HepG2 (cell line): ENCODE data around the gene AIDA. TPM values are rescaled to one million over a fixed set of nuclear protein-coding genes. Genes with fewer than 3 reads are reported as not detected.

ENCODE experiments used
- ATF1 ChIP-seq: IDR thresholded peaks from 2 replicates; pipeline ENCODE4 v1.6.1; 2016; ENCODE audit warnings: mild to moderate bottlenecking, control low read depth
- CBFB ChIP-seq: sonication (generic); formaldehyde crosslinking; IDR thresholded peaks from 2 replicates; pipeline ENCODE4 v1.4.0; 2020; ENCODE audit warnings: missing genetic modification reagents
- ETV5 ChIP-seq: IDR thresholded peaks from 2 replicates; pipeline ENCODE4 v1.6.1; 2018; ENCODE audit warnings: missing biosample characterization, missing genetic modification reagents, inconsistent platforms, borderline replicate concordance
- HNRNPLL ChIP-seq: fragments of 200-400 bp; formaldehyde crosslinking; IDR thresholded peaks from 2 replicates; pipeline ENCODE4 v1.6.1; 2017; ENCODE audit warnings: mild to moderate bottlenecking, low read depth, low read length; ENCODE audit not compliant: poor library complexity, severe bottlenecking
- KMT2A ChIP-seq: sonication (generic); formaldehyde crosslinking; IDR thresholded peaks from 2 replicates; pipeline ENCODE4 v1.4.0; 2020; ENCODE audit warnings: missing genetic modification reagents
- KMT2B ChIP-seq: IDR thresholded peaks from 2 replicates; pipeline ENCODE4 v1.6.1; 2016; ENCODE audit warnings: missing genetic modification reagents, missing compliant biosample characterization
- MEIS1 ChIP-seq: sonication (generic); formaldehyde crosslinking; IDR thresholded peaks from 2 replicates; pipeline ENCODE4 v1.9.0; 2021; ENCODE audit warnings: mild to moderate bottlenecking, missing genetic modification reagents, moderate library complexity, borderline replicate concordance
- PHF8 ChIP-seq: sonication (generic); formaldehyde crosslinking; IDR thresholded peaks from 2 replicates; pipeline ENCODE4 v1.5.0; 2020; ENCODE audit warnings: missing genetic modification reagents
- RFXAP ChIP-seq: sonication (generic); formaldehyde crosslinking; IDR thresholded peaks from 2 replicates; pipeline ENCODE4 v1.4.0; 2020; ENCODE audit warnings: missing genetic modification reagents, borderline replicate concordance
- SOX6 ChIP-seq, 2 experiments: fragments of 450-650 bp in 1 of 2; sonication (generic) in 1 of 2; formaldehyde crosslinking in 1 of 2; IDR thresholded peaks; 2 replicates each; pipeline versions ENCODE4 v1.4.0 to v1.6.1; 2017 to 2020; ENCODE audit warnings: antibody characterized with exemption in 1 of 2, mild to moderate bottlenecking in 1 of 2, missing genetic modification reagents in 1 of 2
- SP5 ChIP-seq: IDR thresholded peaks from 2 replicates; pipeline ENCODE4 v1.6.1; 2016; ENCODE audit warnings: low read depth, borderline replicate concordance
- SRSF1 ChIP-seq: fragments of 200-400 bp; formaldehyde crosslinking; optimal IDR thresholded peaks from 2 replicates; pipeline ENCODE3; 2017; ENCODE audit warnings: mild to moderate bottlenecking, low read depth, low read length, moderate library complexity
- ZC3H13 ChIP-seq: sonication (generic); formaldehyde crosslinking; IDR thresholded peaks from 2 replicates; pipeline ENCODE4 v1.8.1; 2023; ENCODE audit warnings: mild to moderate bottlenecking, missing genetic modification reagents, moderate library complexity
- polyA plus RNA-seq, 8 experiments: library from polyadenylated mRNA; depleted of rRNA in 3 of 8; stranded (reverse) in 7 of 8; unstranded in 1 of 8; fragments of >200 nt; fragmentation: Illumina TruSeq in 4 of 8; extraction: Trizol in 4 of 8; gene quantifications; 2 replicates each; pipeline versions ENCODE4 v1.2.1 to v1.2.3, GENCODE V29; 2011 to 2016; ENCODE audit warnings: low read depth in 4 of 8, missing spikeins in 1 of 8, mixed read lengths in 1 of 8; ENCODE audit not compliant: insufficient read depth in 1 of 8
- total RNA-seq, 5 experiments: library from RNA; depleted of rRNA; stranded (reverse); fragments of >200 nt; fragmentation: Illumina TruSeq; extraction: Trizol; gene quantifications; 2 replicates each; pipeline ENCODE4 v1.2.3, GENCODE V29; 2016; ENCODE audit warnings: low read depth in 1 of 5
- TF ChIP-seq, protein P1 (sequence below): IDR thresholded peaks from 2 replicates; pipeline ENCODE4 v1.6.1; 2016; ENCODE audit warnings: low read depth, control low read depth
- TF ChIP-seq, protein P2 (sequence below), 2 experiments: sonication (generic) in 1 of 2; formaldehyde crosslinking in 1 of 2; IDR thresholded peaks; 2 replicates each; pipeline versions ENCODE4 v1.4.0 to v1.6.1; 2018 to 2020; ENCODE audit warnings: missing genetic modification reagents in 2 of 2, borderline replicate concordance in 1 of 2, low read depth in 1 of 2, mild to moderate bottlenecking in 1 of 2, missing biosample characterization in 1 of 2
- TF ChIP-seq, protein P3 (sequence below): sonication (generic); formaldehyde crosslinking; IDR thresholded peaks from 2 replicates; pipeline ENCODE4 v1.8.1; 2023; ENCODE audit warnings: mild to moderate bottlenecking, moderate library complexity, missing genetic modification reagents
- TF ChIP-seq, protein P4 (sequence below): sonication (generic); formaldehyde crosslinking; conservative IDR thresholded peaks from 2 replicates; pipeline ENCODE4 v1.4.0; 2020; ENCODE audit warnings: missing genetic modification reagents
- TF ChIP-seq, protein P5 (sequence below): sonication (generic); IDR thresholded peaks from 2 replicates; pipeline ENCODE4 v1.6.1; 2016; ENCODE audit warnings: low read depth, borderline replicate concordance
- TF ChIP-seq, protein P6 (sequence below): sonication (generic); formaldehyde crosslinking; IDR thresholded peaks from 2 replicates; pipeline ENCODE4 v1.5.1; 2020; ENCODE audit warnings: mild to moderate bottlenecking, missing genetic modification reagents, moderate library complexity

The AIDA gene
- total and polyA plus RNA-seq, 2 of the 13 experiments (the other 11 are each of a cell fraction or from before 2014, with no cell fraction given), result 17.5 to 35.4 TPM

DNA sequence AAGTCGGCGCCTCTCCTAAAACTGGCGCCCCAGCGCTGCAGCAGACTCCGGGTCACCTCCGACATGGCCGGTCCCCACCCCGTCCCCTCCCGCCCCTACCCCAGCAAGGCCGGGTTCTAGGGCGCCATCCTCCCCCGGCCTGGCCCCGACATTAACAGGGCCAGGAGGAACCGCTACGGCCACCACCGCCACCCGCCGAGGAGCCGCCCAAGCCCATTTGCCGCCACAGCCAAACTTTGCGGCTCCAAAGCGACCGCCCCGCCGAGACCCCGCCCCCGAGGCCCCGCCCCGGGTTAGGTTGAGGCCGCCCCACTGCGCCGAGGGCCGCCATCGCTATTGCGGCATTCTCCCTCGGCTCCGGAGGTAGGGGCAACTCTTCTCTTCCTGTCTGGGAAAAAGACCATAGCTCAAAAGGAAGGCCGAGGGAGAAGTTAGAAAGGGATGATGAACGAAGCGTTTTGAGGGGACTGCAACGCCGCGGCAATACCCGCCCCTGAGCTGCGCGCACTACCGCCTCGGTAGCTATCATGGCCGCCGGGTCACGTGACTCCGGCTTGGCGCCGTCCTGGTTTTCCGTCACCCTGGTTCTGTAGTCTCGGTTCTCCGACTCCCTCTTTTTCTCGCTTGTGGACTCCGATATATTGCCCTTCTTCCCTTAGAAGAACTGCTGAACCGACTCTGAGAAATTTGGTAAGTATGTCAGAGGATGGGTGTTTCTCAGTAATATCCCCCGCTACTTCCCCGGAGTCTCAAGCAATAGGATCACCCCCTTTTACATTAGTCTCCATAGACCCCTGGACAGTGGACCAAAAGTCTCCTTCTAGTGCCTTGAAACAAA is at the start of gene AIDA, which contains the start of gene BROX (continued):
- peak; percentile 5; the same call in 1 of the 2 replicates for TF ChIP-seq KMT2A (CRISPR knock-in tag)
- peak; percentile 44; the same call in 1 of the 2 replicates for TF ChIP-seq KMT2B (CRISPR knock-in tag)
- TF ChIP-seq, protein P1, sequence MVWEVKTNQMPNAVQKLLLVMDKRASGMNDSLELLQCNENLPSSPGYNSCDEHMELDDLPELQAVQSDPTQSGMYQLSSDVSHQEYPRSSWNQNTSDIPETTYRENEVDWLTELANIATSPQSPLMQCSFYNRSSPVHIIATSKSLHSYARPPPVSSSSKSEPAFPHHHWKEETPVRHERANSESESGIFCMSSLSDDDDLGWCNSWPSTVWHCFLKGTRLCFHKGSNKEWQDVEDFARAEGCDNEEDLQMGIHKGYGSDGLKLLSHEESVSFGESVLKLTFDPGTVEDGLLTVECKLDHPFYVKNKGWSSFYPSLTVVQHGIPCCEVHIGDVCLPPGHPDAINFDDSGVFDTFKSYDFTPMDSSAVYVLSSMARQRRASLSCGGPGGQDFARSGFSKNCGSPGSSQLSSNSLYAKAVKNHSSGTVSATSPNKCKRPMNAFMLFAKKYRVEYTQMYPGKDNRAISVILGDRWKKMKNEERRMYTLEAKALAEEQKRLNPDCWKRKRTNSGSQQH (CRISPR knock-in tag), result peak; percentile 14; the same call in 1 of the 2 replicates
- TF ChIP-seq, protein P2, sequence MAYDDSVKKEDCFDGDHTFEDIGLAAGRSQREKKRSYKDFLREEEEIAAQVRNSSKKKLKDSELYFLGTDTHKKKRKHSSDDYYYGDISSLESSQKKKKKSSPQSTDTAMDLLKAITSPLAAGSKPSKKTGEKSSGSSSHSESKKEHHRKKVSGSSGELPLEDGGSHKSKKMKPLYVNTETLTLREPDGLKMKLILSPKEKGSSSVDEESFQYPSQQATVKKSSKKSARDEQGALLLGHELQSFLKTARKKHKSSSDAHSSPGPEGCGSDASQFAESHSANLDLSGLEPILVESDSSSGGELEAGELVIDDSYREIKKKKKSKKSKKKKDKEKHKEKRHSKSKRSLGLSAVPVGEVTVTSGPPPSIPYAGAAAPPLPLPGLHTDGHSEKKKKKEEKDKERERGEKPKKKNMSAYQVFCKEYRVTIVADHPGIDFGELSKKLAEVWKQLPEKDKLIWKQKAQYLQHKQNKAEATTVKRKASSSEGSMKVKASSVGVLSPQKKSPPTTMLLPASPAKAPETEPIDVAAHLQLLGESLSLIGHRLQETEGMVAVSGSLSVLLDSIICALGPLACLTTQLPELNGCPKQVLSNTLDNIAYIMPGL (CRISPR knock-in tag; IDR thresholded peaks at IDR 0.05; ENCODE audit: borderline replicate concordance in 1 of 2, low read depth in 1 of 2), result peak in 1 of 2 experiments; percentile 35; a peak in 2 of 4 replicates
- peak; percentile 30; the same call in 1 of the 2 replicates for TF ChIP-seq PHF8 (CRISPR knock-in tag)
- peak; percentile 70; the same call in 1 of the 2 replicates for TF ChIP-seq ZC3H13 (CRISPR knock-in tag)
- TF ChIP-seq HNRNPLL, result peak; percentile 19
- peak; percentile 37; the same call in 1 of the 2 replicates for TF ChIP-seq ETV5
- TF ChIP-seq, protein P3, sequence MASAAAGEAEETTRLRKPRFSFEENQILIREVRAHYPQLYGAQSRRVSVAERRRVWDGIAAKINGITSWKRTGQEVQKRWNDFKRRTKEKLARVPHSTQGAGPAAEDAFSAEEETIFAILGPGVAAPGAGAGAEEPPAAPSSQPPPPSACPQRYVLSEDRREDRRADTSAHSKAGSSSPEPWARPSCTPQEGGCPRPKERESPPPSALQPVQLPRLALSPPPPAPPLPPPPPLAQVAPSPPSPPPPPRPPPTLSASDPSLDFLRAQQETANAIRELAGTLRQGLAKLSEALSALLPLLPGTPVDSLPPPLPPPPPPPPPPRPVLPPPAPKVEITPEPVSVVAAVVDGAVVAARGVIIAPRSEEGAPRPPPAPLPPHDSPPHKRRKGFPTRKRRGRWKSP (CRISPR knock-in tag), result peak; percentile 37; the same call in 1 of the 2 replicates
- no peak for TF ChIP-seq SRSF1
- TF ChIP-seq, protein P4, sequence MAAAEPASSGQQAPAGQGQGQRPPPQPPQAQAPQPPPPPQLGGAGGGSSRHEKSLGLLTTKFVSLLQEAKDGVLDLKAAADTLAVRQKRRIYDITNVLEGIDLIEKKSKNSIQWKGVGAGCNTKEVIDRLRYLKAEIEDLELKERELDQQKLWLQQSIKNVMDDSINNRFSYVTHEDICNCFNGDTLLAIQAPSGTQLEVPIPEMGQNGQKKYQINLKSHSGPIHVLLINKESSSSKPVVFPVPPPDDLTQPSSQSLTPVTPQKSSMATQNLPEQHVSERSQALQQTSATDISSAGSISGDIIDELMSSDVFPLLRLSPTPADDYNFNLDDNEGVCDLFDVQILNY (CRISPR knock-in tag), result peak; percentile 89; the same call in 1 of the 2 replicates
- TF ChIP-seq, protein P5, sequence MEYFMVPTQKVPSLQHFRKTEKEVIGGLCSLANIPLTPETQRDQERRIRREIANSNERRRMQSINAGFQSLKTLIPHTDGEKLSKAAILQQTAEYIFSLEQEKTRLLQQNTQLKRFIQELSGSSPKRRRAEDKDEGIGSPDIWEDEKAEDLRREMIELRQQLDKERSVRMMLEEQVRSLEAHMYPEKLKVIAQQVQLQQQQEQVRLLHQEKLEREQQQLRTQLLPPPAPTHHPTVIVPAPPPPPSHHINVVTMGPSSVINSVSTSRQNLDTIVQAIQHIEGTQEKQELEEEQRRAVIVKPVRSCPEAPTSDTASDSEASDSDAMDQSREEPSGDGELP, result no peak
- peak; percentile 66; the same call in 1 of the 2 replicates for TF ChIP-seq CBFB (CRISPR knock-in tag)
- no peak; the same call in 1 of the 2 replicates for TF ChIP-seq ATF1 (CRISPR knock-in tag)
- TF ChIP-seq SOX6 (IDR thresholded peaks at IDR 0.05), result no peak
- TF ChIP-seq SOX6 (CRISPR knock-in tag; IDR thresholded peaks at IDR 0.05), result no peak
- TF ChIP-seq RFXAP (CRISPR knock-in tag), result peak; percentile 58; the same call in 1 of the 2 replicates
- TF ChIP-seq MEIS1, result no peak
- TF ChIP-seq SP5 (CRISPR knock-in tag), result no peak
- TF ChIP-seq, protein P6, sequence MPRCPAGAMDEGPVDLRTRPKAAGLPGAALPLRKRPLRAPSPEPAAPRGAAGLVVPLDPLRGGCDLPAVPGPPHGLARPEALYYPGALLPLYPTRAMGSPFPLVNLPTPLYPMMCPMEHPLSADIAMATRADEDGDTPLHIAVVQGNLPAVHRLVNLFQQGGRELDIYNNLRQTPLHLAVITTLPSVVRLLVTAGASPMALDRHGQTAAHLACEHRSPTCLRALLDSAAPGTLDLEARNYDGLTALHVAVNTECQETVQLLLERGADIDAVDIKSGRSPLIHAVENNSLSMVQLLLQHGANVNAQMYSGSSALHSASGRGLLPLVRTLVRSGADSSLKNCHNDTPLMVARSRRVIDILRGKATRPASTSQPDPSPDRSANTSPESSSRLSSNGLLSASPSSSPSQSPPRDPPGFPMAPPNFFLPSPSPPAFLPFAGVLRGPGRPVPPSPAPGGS, result no peak
